NCI-H1417 (cell line): Measurements from ENCODE around the gene SLC25A36.
"Not testable (repeated sequence)": the region's sequence is repeated elsewhere in the genome, so short reads cannot be mapped to it uniquely, and the experiment has no call there.

ENCODE experiments used
- DNase-seq, 3 experiments: peaks; one replicate each; lab custom pipeline; 2025; lab: John Stamatoyannopoulos, UW

The SLC25A36 gene

GRCh38 chr3:140994861-140995260, 53.2 kb downstream of the SLC25A36 start:
- DNase-seq = not testable (repeated sequence)

GRCh38 chr3:140995881-140996280, 54.2 kb downstream of the SLC25A36 start:
- DNase-seq = no peak

DNA sequence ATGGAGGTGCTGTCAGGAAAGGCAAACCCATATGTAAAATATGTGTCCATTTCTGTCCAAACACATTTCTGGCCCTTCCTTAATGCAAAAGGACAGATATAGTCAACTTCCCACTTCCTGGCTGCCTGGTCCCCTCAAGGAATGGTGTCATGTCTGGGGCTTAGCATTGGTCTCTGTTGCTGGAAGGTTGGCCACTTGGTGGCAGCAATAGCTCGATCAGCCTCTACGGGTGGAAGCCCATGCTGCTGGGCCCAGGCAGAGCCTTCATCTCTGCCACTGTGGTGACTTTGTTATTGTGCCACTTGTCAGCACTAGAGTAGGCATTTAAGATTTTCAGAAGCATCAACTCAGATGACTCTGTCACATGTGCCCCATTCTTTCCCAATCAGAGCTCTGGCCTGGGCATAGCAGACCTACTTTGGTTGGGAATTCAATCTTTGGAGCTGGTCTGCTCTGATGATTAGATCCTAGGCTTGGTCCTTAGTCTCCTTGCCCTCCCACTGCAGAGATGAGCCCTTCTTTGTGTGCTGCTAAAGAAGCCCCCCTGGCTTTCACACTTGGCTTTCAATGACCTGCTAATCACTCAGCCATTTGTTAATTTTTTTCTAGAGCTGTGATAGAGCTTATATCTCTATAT, 58.5 kb downstream of the SLC25A36 start:
- peak; percentile 31 to 75 (median 40) for DNase-seq

GRCh38 chr3:141000686-141001085, 59.0 kb downstream of the SLC25A36 start:
- no peak for DNase-seq

GRCh38 chr3:141006344-141006743, 64.7 kb downstream of the SLC25A36 start:
- no peak for DNase-seq

GRCh38 chr3:141009496-141009895, 67.9 kb downstream of the SLC25A36 start:
- DNase-seq = no peak

DNA sequence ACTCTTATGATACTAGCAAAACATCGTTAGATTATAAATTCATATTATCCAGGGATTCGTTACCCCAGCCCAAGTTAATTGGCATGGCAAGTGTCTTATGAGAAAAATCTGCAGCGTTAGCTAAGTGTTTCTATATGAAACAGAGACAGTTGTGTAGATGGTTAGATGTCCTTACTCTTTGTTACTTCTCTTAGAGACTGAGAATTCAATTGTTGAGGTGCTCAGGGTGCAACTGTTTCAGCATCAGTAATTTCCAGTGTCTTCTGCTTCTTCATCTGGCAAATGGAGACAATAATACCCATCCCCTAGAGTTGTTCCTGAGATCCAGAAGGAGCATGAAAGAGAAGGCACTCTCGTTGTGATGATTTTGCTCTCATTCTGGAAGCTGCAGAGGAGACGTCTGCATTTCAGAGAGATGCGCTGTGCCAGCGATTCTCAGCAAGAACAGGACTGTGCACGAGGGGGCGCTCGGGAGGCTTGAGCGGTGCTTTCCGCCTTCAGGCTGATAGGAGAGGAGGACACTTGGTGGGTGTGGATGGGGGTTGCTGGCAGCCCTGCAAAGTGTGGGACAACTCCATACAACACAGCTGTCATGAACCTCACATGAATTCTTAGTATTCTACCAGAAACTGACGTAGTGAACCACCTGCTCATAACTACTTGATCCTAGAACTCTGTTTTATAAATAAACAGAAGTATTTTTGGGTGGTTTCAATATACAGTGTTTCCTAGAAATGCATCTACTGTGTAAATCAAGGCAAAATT, 69.8 kb downstream of the SLC25A36 start:
- peak; percentile 50 to 75 (median 64) for DNase-seq

DNA sequence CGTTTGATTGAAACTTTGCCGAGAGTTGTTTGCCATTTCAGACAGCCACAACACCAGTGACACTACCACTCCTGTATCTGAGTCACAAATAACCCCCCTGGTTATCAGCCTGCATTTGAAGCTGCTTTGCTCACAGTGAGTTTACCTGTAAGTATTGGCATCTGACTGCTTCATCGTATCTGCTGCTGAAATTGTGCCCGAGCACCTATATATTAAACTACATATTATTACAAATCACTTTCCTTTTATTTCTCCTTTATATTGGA, 70.3 kb downstream of the SLC25A36 start:
- DNase-seq = no peak

- DNase-seq = no peak
These were observed 70.9 kb downstream of the SLC25A36 start for GRCh38 chr3:141012571-141012970.

- DNase-seq = no peak
These were observed 73.8 kb downstream of the SLC25A36 start for GRCh38 chr3:141015481-141015880.

- DNase-seq = not testable (repeated sequence)
These were observed 76.0 kb downstream of the SLC25A36 start for GRCh38 chr3:141017366-141018322.

GRCh38 chr3:141019244-141019643, 77.6 kb downstream of the SLC25A36 start:
- DNase-seq = no peak

- no peak for DNase-seq
These were observed 78.7 kb downstream of the SLC25A36 start for GRCh38 chr3:141020143-141020830.

DNA sequence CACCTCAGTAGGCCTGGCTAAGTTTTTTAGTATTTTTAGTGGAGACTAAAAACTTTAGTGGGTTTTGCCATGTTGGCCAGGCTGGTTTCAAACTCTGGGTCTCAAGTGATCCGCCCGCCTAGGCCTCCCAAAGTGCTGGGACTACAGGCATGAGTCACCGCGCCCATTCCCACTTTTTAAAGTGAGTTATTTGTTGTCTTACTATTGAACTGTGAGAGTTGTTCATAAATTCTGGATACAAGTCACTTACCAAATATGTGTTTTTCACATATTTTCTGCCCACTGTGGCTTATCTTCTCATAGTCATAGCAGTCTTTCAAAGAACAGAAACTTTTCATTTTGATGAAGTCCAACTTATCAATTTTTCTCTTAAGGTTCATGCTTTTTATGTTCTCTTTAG, 79.6 kb downstream of the SLC25A36 start:
- no peak for DNase-seq
